H1 (cell line): ENCODE data around the gene SPATA32. TPM values are rescaled to one million over a fixed set of nuclear protein-coding genes. Genes with fewer than 3 reads are reported as not detected.
A peak's percentile ranks its signal among the peaks of the same experiment; 100 is the strongest.

Source experiments
- CTCF ChIA-PET: fragments of 300-600 bp; sonication (Branson Sonifier 250); formaldehyde crosslinking; loops from one replicate; lab custom pipeline; 2021; ENCODE audit not compliant: partially characterized antibody; lab: Charles Lee
- POLR2A ChIA-PET: fragments of 300-600 bp; sonication (Branson Sonifier 250); formaldehyde crosslinking; loops from one replicate; lab custom pipeline; 2021; ENCODE audit warnings: inconsistent platforms; ENCODE audit not compliant: partially characterized antibody; lab: Charles Lee
- DNase-seq, 2 experiments: peaks; one replicate each; pipeline versions ENCODE4 v3.0.0 to v3.0.0-alpha.2; 2010 to 2022; ENCODE audit warnings: low spot score in 2 of 2, low read depth in 1 of 2, mixed read lengths in 1 of 2
- FAIRE-seq: peaks from 2 replicates; lab custom pipeline; 2011; peaks lifted over from hg19 to GRCh38; lab: Jason Lieb, UNC
- H2AFZ ChIP-seq: 2 replicates; pipeline ENCODE4 v1.8.1; 2012; ENCODE audit warnings: low read length, inconsistent platforms
- H2AK5ac ChIP-seq: 2 replicates; pipeline ENCODE4 v1.6.1; 2013; ENCODE audit warnings: low read depth, low read length
- H2BK120ac ChIP-seq: replicated peaks from 2 replicates; pipeline ENCODE3; 2013; ENCODE audit warnings: low read depth, low read length, inconsistent platforms
- H2BK12ac ChIP-seq: 2 replicates; pipeline ENCODE4 v1.6.1; 2013; ENCODE audit warnings: low read depth, low read length
- H2BK15ac ChIP-seq: 2 replicates; pipeline ENCODE4 v1.6.1; 2013; ENCODE audit warnings: low read length
- H2BK20ac ChIP-seq: 2 replicates; pipeline ENCODE4 v1.6.1; 2013; ENCODE audit warnings: low read length
- H2BK5ac ChIP-seq: 2 replicates; pipeline ENCODE4 v1.6.1; 2013; ENCODE audit warnings: low read depth, low read length
- H3K14ac ChIP-seq: 2 replicates; pipeline ENCODE4 v1.6.1; 2013; ENCODE audit warnings: inconsistent platforms; ENCODE audit not compliant: insufficient read length
- H3K18ac ChIP-seq: 2 replicates; pipeline ENCODE4 v1.6.1; 2013; ENCODE audit warnings: low read length; ENCODE audit errors: extremely low read depth
- H3K23ac ChIP-seq: 2 replicates; pipeline ENCODE4 v1.6.1; 2013; ENCODE audit warnings: inconsistent platforms; ENCODE audit not compliant: insufficient read length
- H3K23me2 ChIP-seq: 2 replicates; pipeline ENCODE4 v1.6.1; 2013; ENCODE audit warnings: low read depth, low read length
- H3K27ac ChIP-seq: 2 replicates; pipeline ENCODE4 v1.6.1; 2011; ENCODE audit warnings: low read depth, low read length, inconsistent platforms
- H3K27me3 ChIP-seq, 4 experiments: replicated peaks in 1 of 4; 1 replicate in 1 of 4; 2 replicates in 3 of 4; pipeline versions ENCODE4 v1.6.1 to v1.8.1; 2011 to 2013; ENCODE audit warnings: low read length in 3 of 4, mild to moderate bottlenecking in 3 of 4, inconsistent platforms in 2 of 4, mixed read lengths in 2 of 4, moderate library complexity in 1 of 4; ENCODE audit not compliant: control insufficient read depth in 3 of 4, insufficient read depth in 3 of 4; ENCODE audit errors: extremely low read depth in 1 of 4
- H3K36me3 ChIP-seq, 4 experiments: 2 replicates each; pipeline versions ENCODE4 v1.6.1 to v1.8.1; 2011 to 2013; ENCODE audit warnings: mild to moderate bottlenecking in 4 of 4, low read length in 3 of 4, moderate library complexity in 2 of 4, control low read depth in 1 of 4, inconsistent platforms in 1 of 4; ENCODE audit not compliant: insufficient read depth in 4 of 4, control insufficient read depth in 2 of 4
- H3K4ac ChIP-seq: replicated peaks from 2 replicates; pipeline ENCODE3; 2013; ENCODE audit warnings: low read length, low read depth, mixed read lengths, inconsistent platforms; ENCODE audit not compliant: insufficient read length
- H3K4me1 ChIP-seq, 4 experiments: replicated peaks in 1 of 4; 1 replicate in 1 of 4; 2 replicates in 3 of 4; pipeline versions ENCODE4 v1.6.1 to v1.8.1; 2011 to 2013; ENCODE audit warnings: low read length in 3 of 4, inconsistent platforms in 2 of 4, mixed read lengths in 1 of 4; ENCODE audit not compliant: insufficient read depth in 4 of 4, control insufficient read depth in 3 of 4
- H3K4me2 ChIP-seq, 2 experiments: 2 replicates each; pipeline versions ENCODE4 v1.6.1 to v1.8.1; 2011 to 2013; ENCODE audit warnings: low read depth in 2 of 2, low read length in 2 of 2, control low read depth in 1 of 2, inconsistent platforms in 1 of 2, mild to moderate bottlenecking in 1 of 2; ENCODE audit not compliant: insufficient read depth in 1 of 2
- H3K4me3 ChIP-seq, 4 experiments: fragments of 200-600, 300-600 bp in 1 of 4; sonication (generic), shearing (Covaris generic), sonication (Bioruptor Twin) in 1 of 4; 2 replicates each; pipeline versions ENCODE4 v1.5.1 to v1.8.1; 2011 to 2016; ENCODE audit warnings: low read length in 4 of 4, low read depth in 3 of 4, control low read depth in 2 of 4, inconsistent platforms in 2 of 4, mild to moderate bottlenecking in 2 of 4, mixed read lengths in 1 of 4, moderate library complexity in 1 of 4; ENCODE audit not compliant: insufficient read depth in 2 of 4; ENCODE audit errors: extremely low read depth in 1 of 4
- H3K56ac ChIP-seq: replicated peaks from 2 replicates; pipeline ENCODE3; 2013; ENCODE audit warnings: low read depth, mild to moderate bottlenecking, mixed read lengths, low read length, inconsistent platforms; ENCODE audit not compliant: insufficient read length
- H3K79me1 ChIP-seq: 2 replicates; pipeline ENCODE4 v1.6.1; 2013; ENCODE audit warnings: low read depth, low read length, control low read depth
- H3K79me2 ChIP-seq, 2 experiments: 2 replicates each; pipeline versions ENCODE4 v1.6.1 to v1.8.1; 2012 to 2013; ENCODE audit warnings: low read length in 2 of 2, mild to moderate bottlenecking in 2 of 2, inconsistent platforms in 1 of 2; ENCODE audit not compliant: insufficient read depth in 2 of 2, control insufficient read depth in 1 of 2
- H3K9ac ChIP-seq, 4 experiments: replicated peaks in 1 of 4; 1 replicate in 1 of 4; 2 replicates in 3 of 4; pipeline versions ENCODE4 v1.6.1 to v1.8.1; 2011 to 2013; ENCODE audit warnings: low read depth in 3 of 4, low read length in 3 of 4, control low read depth in 2 of 4, mild to moderate bottlenecking in 2 of 4, moderate library complexity in 2 of 4, inconsistent platforms in 1 of 4; ENCODE audit errors: extremely low read depth in 1 of 4
- H3K9me3 ChIP-seq, 2 experiments: 2 replicates each; pipeline versions ENCODE4 v1.6.1 to v1.8.1; 2012 to 2013; ENCODE audit warnings: mild to moderate bottlenecking in 2 of 2, moderate library complexity in 2 of 2, control low read depth in 1 of 2, inconsistent platforms in 1 of 2, low read depth in 1 of 2, low read length in 1 of 2, mixed read lengths in 1 of 2; ENCODE audit not compliant: insufficient read depth in 2 of 2
- H4K20me1 ChIP-seq, 2 experiments: replicated peaks in 1 of 2; 2 replicates each; pipeline versions ENCODE3 to v1.8.1; 2011 to 2013; ENCODE audit warnings: inconsistent platforms in 2 of 2, low read length in 2 of 2, mild to moderate bottlenecking in 1 of 2; ENCODE audit not compliant: insufficient read depth in 2 of 2, control insufficient read depth in 1 of 2
- H4K5ac ChIP-seq: 2 replicates; pipeline ENCODE4 v1.6.1; 2013; ENCODE audit warnings: low read length, low read depth, mixed read lengths, inconsistent platforms; ENCODE audit not compliant: insufficient read length
- H4K8ac ChIP-seq: 2 replicates; pipeline ENCODE4 v1.8.0; 2013; ENCODE audit warnings: mild to moderate bottlenecking, moderate library complexity, low read length, inconsistent platforms; ENCODE audit not compliant: insufficient read depth; ENCODE audit errors: extremely low read depth
- H4K91ac ChIP-seq: replicated peaks from 2 replicates; pipeline ENCODE3; 2013; ENCODE audit warnings: low read length, mixed read lengths, inconsistent platforms; ENCODE audit not compliant: insufficient read length
- CBX5 ChIP-seq: fragments of 300-800, 300-1000 bp; sonication (generic); IDR thresholded peaks from 2 replicates; pipeline ENCODE4 v1.7.1; 2016; ENCODE audit warnings: antibody characterized with exemption, low read length, low read depth
- JUN ChIP-seq: IDR thresholded peaks from 2 replicates; pipeline ENCODE4 v1.6.1; 2011; ENCODE audit warnings: low read depth, mild to moderate bottlenecking, improper control_type of control experiment, low read length
- TEAD4 ChIP-seq: IDR thresholded peaks from 2 replicates; pipeline ENCODE4 v1.6.1; 2012; ENCODE audit warnings: low read depth, low read length, inconsistent platforms, mixed read lengths
- WGBS, 2 experiments: shearing (Covaris generic) in 1 of 2; methylation state at CpG; one replicate each; pipeline versions ENCODE4 v1.1.6 to v1.1.7; 2013 to 2015; ENCODE audit warnings: low lambda C conversion rate in 2 of 2, mixed read lengths in 2 of 2, inconsistent platforms in 1 of 2, low coverage in 1 of 2, missing lambda C conversion rate in 1 of 2; ENCODE audit not compliant: insufficient replicate concordance in 2 of 2, insufficient coverage in 1 of 2, insufficient read length in 1 of 2; ENCODE audit errors: extremely low coverage in 1 of 2, missing lambda C conversion rate in 1 of 2; 5-methylcytosine and 5-hydroxymethylcytosine counted together
- polyA plus RNA-seq, 7 experiments: library from polyadenylated mRNA; depleted of rRNA in 3 of 7; stranded (reverse) in 5 of 7; unstranded in 2 of 7; fragments of >200 nt in 5 of 7; fragments of 200-250 nt in 2 of 7; gene quantifications; 1 replicate in 5 of 7; 2 replicates in 1 of 7; 4 replicates in 1 of 7; pipeline versions ENCODE4 v1.2.1 to v1.2.3, GENCODE V29; 2011 to 2013; ENCODE audit warnings: missing spikeins in 2 of 7, mixed read lengths in 2 of 7
- total RNA-seq: library from RNA; stranded (reverse); fragmentation: NEBNext Ultra II Directional; extraction: Animal tissue kit (Norgen Biotek cat#: 25700); gene quantifications from 2 replicates; pipeline ENCODE4 v1.2.1, GENCODE V29; 2021
- TF ChIP-seq, protein P1 (sequence below): IDR thresholded peaks from 2 replicates; pipeline ENCODE4 v1.6.1; 2012; ENCODE audit warnings: inconsistent platforms

SPATA32 gene
- total and polyA plus RNA-seq, 2 of the 8 experiments (the other 6 are each of a cell fraction or from before 2014, with no cell fraction given) = 0.24 TPM; not detected in 1

DNA sequence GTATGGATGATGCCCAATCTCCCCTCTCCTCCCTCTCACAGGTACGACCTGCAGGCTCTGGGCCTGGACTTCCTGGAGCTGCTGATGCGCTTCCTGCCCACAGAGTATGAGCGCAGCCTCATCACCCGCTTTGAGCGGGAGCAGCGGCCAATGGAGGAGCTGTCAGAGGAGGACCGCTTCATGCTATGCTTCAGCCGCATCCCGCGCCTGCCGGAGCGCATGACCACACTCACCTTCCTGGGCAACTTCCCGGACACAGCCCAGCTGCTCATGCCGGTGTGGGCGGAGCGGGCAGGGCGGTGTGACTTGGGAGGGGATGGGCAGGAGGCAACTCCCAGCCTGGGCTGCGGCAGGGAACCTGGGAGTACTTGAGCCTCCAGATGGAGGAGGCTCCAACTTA, 18.1 kb downstream of the SPATA32 start:
- no peak overlapping the region for H3K23ac ChIP-seq
- no peak overlapping the region for H4K5ac ChIP-seq
- peaks cover 0 to 23% (median 14%) of the 10 kb centered on the region in 4 experiments; a peak in 6 of 7 replicates for H3K27me3 ChIP-seq
- H3K79me1 ChIP-seq = peaks cover 3% of the 10 kb centered on the region
- peaks cover 1 to 3% of the 10 kb centered on the region in 2 experiments for H4K20me1 ChIP-seq
- FAIRE-seq (no peak), DNase-seq (no peak)
- no peak overlapping the region for H3K9ac ChIP-seq
- WGBS, 2 experiments = 86% methylated on average over 18 of the region's 18 CpGs; no CpG with 5 or more reads in 1 of the 2 experiments
- TF ChIP-seq, protein P1, sequence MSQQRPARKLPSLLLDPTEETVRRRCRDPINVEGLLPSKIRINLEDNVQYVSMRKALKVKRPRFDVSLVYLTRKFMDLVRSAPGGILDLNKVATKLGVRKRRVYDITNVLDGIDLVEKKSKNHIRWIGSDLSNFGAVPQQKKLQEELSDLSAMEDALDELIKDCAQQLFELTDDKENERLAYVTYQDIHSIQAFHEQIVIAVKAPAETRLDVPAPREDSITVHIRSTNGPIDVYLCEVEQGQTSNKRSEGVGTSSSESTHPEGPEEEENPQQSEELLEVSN = peak; percentile 62
- TF ChIP-seq JUN = no peak
- no peak for TF ChIP-seq TEAD4
- no peak for TF ChIP-seq CBX5
- no peak overlapping the region for H3K4me3 ChIP-seq
- H3K14ac ChIP-seq = no peak overlapping the region
- peaks cover 20% of the 10 kb centered on the region; the same call in 1 of the 2 replicates for H3K23me2 ChIP-seq
- no peak overlapping the region for H2BK5ac ChIP-seq
- H2BK120ac ChIP-seq = no peak overlapping the region
- H2BK20ac ChIP-seq = no peak overlapping the region
- no peak overlapping the region for H3K56ac ChIP-seq
- H2BK12ac ChIP-seq = 0 out of 2 replicates have a peak overlapping the region, but pooled peaks have one; percentile 17
- no peak overlapping the region for H4K8ac ChIP-seq
- no peaks in the 10 kb centered on the region for H3K36me3 ChIP-seq
- CTCF ChIA-PET = interaction anchor here (1.0 to 22.1 kb wide), 7 partner anchors 7 to 141 kb away, joined by 3 to 362 read pairs (median 15); no protein-coding TSS in a partner anchor
- no peak overlapping the region for H4K91ac ChIP-seq
- peak overlapping the region; percentile 72; the same call in 1 of the 2 replicates for H2BK15ac ChIP-seq
- H2AK5ac ChIP-seq = no peak overlapping the region
- no peak overlapping the region for H3K18ac ChIP-seq
- H3K4ac ChIP-seq = no peak overlapping the region
- no peak overlapping the region for H3K27ac ChIP-seq
- no peak overlapping the region for H3K4me2 ChIP-seq
- peaks cover 2 to 25% (median 18%) of the 10 kb centered on the region in 4 experiments for H3K4me1 ChIP-seq
- H3K79me2 ChIP-seq = peaks cover 0 to 3% of the 10 kb centered on the region in 2 experiments; a peak in 1 of 4 replicates
- no peak overlapping the region for H2AFZ ChIP-seq
- H3K9me3 ChIP-seq = no peaks in the 10 kb centered on the region
- POLR2A ChIA-PET = interaction anchor here (0.5 to 4.5 kb wide), 7 partner anchors 12 to 271 kb away, joined by 3 to 24 read pairs (median 4); partner anchors contain the start of genes FMNL1, HEXIM1 and HEXIM2
